DOHH2 (cell line): ENCODE measurements around the gene PKNOX1.
"Not testable (repeated sequence)": the region's sequence is repeated elsewhere in the genome, so short reads cannot be mapped to it uniquely, and the experiment has no call there.

Experiments used
- H3F3A ChIP-seq: fragments of 200-600 bp; sonication (generic), shearing (Covaris generic); 2 replicates; pipeline ENCODE4 v1.6.0; 2016; ENCODE audit warnings: antibody characterized with exemption, mild to moderate bottlenecking; ENCODE audit not compliant: control insufficient read depth, insufficient read depth
- H3K27ac ChIP-seq: fragments of 200-600 bp; sonication (generic); 2 replicates; pipeline ENCODE4 v1.5.1; 2014; ENCODE audit warnings: low read depth, mild to moderate bottlenecking, low read length, moderate library complexity
- H3K27me3 ChIP-seq: fragments of 200-600 bp; sonication (generic); 2 replicates; pipeline ENCODE4 v1.6.1; 2014; ENCODE audit warnings: mild to moderate bottlenecking, low read length, mixed read lengths; ENCODE audit not compliant: control insufficient read depth
- H3K36me3 ChIP-seq: fragments of 200-600 bp; sonication (generic); 2 replicates; pipeline ENCODE4 v1.6.1; 2014; ENCODE audit warnings: mild to moderate bottlenecking, low read length, moderate library complexity, mixed read lengths; ENCODE audit not compliant: control insufficient read depth
- H3K4me1 ChIP-seq: fragments of 200-600 bp; sonication (generic); 2 replicates; pipeline ENCODE4 v1.6.1; 2014; ENCODE audit warnings: mild to moderate bottlenecking, low read length, mixed read lengths; ENCODE audit not compliant: control insufficient read depth
- H3K4me2 ChIP-seq: fragments of 200-600 bp; sonication (generic); 2 replicates; pipeline ENCODE4 v1.6.0; 2014; ENCODE audit warnings: mild to moderate bottlenecking, low read length, moderate library complexity
- H3K4me3 ChIP-seq: fragments of 200-600 bp; sonication (generic); 2 replicates; pipeline ENCODE4 v1.5.1; 2014; ENCODE audit warnings: mild to moderate bottlenecking, low read length, mixed read lengths
- H3K79me2 ChIP-seq: fragments of 200-600 bp; sonication (generic); 2 replicates; pipeline ENCODE4 v1.6.1; 2014; ENCODE audit warnings: mild to moderate bottlenecking, low read length, mixed read lengths; ENCODE audit not compliant: control insufficient read depth
- H3K9me2 ChIP-seq: fragments of 200-600 bp; sonication (generic); replicated peaks from 2 replicates; pipeline ENCODE4 v1.6.1; 2014; ENCODE audit warnings: mild to moderate bottlenecking, low read length, mixed read lengths; ENCODE audit not compliant: control insufficient read depth
- H3K9me3 ChIP-seq: fragments of 200-600 bp; sonication (generic); 2 replicates; pipeline ENCODE4 v1.6.1; 2014; ENCODE audit warnings: antibody characterized with exemption, low read length, mixed read lengths; ENCODE audit not compliant: control insufficient read depth, insufficient read depth
- H4K20me1 ChIP-seq: fragments of 200-600 bp; sonication (generic); 2 replicates; pipeline ENCODE4 v1.6.0; 2014; ENCODE audit warnings: low read depth, mild to moderate bottlenecking, antibody characterized with exemption, low read length, moderate library complexity; ENCODE audit not compliant: control insufficient read depth, insufficient read depth
- EZH2phosphoT487 ChIP-seq: fragments of 200-600 bp; sonication (generic); IDR thresholded peaks from 2 replicates; pipeline ENCODE4 v1.6.1; 2017; ENCODE audit warnings: borderline replicate concordance, mild to moderate bottlenecking, antibody characterized with exemption, low read length, moderate library complexity, mixed read lengths
- TF ChIP-seq, protein P1 (sequence below): fragments of 200-600 bp; sonication (generic); IDR thresholded peaks from one replicate; pipeline ENCODE4 v1.5.1; 2014; ENCODE audit warnings: antibody characterized with exemption, mild to moderate bottlenecking, low read depth, low read length; ENCODE audit not compliant: poor library complexity, severe bottlenecking

PKNOX1 gene

DNA sequence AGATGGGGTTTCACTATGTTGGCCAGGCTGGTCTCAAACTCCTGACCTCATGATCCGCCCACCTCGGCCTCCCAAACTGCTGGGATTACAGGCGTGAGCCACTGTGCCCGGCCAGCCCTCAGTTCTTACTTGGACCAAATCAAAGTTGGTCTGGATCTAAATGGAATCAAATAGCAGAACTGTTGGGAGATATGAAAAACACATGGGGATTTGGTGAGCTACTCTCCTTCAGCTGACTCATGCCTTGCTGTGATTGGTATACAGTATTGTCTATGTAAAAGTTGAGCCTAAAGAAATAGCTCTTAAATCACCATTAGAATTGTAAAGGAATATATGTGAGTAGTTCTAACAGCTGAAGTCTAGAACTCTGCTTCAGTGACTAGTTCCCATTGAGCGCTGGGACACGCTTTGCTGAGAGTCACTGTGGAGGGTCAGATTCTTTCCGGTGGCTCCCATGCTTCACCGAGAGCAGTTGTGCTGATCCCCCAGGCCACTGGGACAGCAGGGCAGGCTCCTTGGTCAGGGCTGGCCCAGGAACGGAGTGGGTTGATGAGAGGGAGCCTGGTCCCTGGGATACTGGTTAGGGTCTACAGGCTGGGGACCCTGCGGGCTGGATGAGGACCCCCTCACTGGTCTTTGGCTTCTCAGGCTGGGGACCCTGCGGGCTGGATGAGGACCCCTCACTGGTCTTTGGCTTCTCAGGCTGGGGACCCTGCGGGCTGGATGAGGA lies 14.0 kb downstream of the PKNOX1 start:
- H4K20me1 ChIP-seq: no peaks in the 10 kb centered on the region
- no peaks in the 10 kb centered on the region; the same call in 1 of the 2 replicates for H3F3A ChIP-seq
- H3K4me2 ChIP-seq: no peak overlapping the region
- H3K27me3 ChIP-seq: no peaks in the 10 kb centered on the region
- no peaks in the 10 kb centered on the region for H3K9me3 ChIP-seq
- H3K27ac ChIP-seq: no peak overlapping the region
- no peaks in the 10 kb centered on the region for H3K9me2 ChIP-seq
- H3K4me1 ChIP-seq: peaks cover 20% of the 10 kb centered on the region
- H3K4me3 ChIP-seq: no peak overlapping the region
- TF ChIP-seq, protein P1, sequence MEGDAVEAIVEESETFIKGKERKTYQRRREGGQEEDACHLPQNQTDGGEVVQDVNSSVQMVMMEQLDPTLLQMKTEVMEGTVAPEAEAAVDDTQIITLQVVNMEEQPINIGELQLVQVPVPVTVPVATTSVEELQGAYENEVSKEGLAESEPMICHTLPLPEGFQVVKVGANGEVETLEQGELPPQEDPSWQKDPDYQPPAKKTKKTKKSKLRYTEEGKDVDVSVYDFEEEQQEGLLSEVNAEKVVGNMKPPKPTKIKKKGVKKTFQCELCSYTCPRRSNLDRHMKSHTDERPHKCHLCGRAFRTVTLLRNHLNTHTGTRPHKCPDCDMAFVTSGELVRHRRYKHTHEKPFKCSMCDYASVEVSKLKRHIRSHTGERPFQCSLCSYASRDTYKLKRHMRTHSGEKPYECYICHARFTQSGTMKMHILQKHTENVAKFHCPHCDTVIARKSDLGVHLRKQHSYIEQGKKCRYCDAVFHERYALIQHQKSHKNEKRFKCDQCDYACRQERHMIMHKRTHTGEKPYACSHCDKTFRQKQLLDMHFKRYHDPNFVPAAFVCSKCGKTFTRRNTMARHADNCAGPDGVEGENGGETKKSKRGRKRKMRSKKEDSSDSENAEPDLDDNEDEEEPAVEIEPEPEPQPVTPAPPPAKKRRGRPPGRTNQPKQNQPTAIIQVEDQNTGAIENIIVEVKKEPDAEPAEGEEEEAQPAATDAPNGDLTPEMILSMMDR: no peak
- no peak for TF ChIP-seq EZH2phosphoT487
- H3K79me2 ChIP-seq: peaks cover 48% of the 10 kb centered on the region
- no peaks in the 10 kb centered on the region for H3K36me3 ChIP-seq

DNA sequence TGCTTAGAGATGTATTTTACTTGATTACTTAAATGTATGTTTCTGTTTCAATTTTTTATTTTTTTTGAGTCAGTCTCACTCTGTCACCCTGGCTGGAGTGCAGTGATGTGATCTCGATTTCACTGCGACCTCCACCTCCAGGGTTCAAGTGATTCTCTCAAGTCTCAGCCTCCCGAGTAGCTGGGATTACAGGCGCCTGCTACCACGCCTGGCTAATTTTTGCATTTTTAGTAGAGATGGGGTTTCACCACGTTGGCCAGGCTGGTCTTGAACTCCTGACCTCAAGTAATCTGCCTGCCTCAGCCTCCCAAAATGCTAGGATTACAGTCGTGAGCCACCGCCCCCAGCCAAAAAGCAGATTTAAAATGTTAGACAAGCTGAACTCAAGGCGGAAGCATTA lies 15.0 kb downstream of the PKNOX1 start:
- H3K4me1 ChIP-seq: peaks cover 20% of the 10 kb centered on the region
- peaks cover 39% of the 10 kb centered on the region for H3K79me2 ChIP-seq
- not testable (repeated sequence) for H3K4me3 ChIP-seq, H3K4me2 ChIP-seq, H3F3A ChIP-seq, H3K27me3 ChIP-seq, H3K9me2 ChIP-seq, H3K9me3 ChIP-seq, H4K20me1 ChIP-seq, H3K27ac ChIP-seq, H3K36me3 ChIP-seq

DNA sequence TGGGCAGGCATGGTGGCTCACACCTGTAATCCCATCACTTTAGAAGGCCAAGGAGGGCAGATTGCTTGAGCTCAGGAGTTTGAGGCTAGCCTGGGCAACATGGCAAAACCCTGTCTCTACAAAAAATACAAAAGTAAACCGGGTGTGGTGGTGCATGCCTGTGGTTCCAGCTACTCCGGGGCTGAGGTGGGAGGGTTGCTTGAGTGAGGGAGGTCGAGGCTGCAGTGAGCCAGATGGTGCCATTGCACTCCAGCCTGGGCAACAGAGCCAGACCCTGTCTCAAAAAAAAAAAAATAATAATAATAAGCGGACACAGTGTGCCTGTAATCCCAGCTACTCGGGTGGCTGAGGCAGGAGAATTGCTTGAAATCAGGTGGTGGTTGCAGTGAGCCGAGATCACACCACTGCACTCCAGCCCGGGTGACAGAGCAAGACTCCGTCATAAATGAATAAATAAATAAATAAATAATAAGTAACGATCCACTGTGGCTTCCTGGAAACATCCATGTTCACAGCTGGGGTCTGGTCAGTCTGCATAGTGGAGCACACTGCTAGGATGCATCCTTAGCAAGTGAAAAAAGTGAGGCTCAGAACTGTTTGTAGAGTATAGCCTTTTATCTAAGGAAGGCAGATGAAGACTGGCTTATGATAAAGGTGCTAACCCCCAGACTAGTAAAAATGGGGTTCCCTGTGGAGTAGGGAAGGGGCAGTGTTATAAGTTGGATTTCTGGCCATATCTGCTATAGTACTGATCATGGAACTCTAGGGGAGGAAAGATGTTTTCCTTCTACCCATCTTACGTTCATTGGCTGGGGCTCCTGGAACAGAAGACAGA lies 15.7 kb downstream of the PKNOX1 start:
- Histone ChIP-seq H3K36me3 (no peaks in the 10 kb centered on the region), H3F3A (no peaks in the 10 kb centered on the region; the same call in 1 of the 2 replicates), H3K79me2 (peaks cover 34% of the 10 kb centered on the region), H3K4me3 (no peak overlapping the region), H3K27me3 (no peaks in the 10 kb centered on the region), H3K9me2 (no peaks in the 10 kb centered on the region), H3K9me3 (no peaks in the 10 kb centered on the region), H3K4me2 (no peak overlapping the region), H4K20me1 (no peaks in the 10 kb centered on the region), H3K27ac (no peak overlapping the region), H3K4me1 (peaks cover 20% of the 10 kb centered on the region)
- TF ChIP-seq, protein P1: no peak
- no peak for TF ChIP-seq EZH2phosphoT487
